Measurements from ENCODE around the gene IFNB1.

- TF ChIP-seq REST (IDR thresholded peaks at IDR 0.05): no peak
- TF ChIP-seq RXRA (IDR thresholded peaks at IDR 0.05): no peak
- no peak for TF ChIP-seq CTCF (IDR thresholded peaks at IDR 0.05; ENCODE audit: low read depth, low read length, missing input control)
- TF ChIP-seq JUND (IDR thresholded peaks at IDR 0.05): no peak
- no peak for TF ChIP-seq TAF1 (conservative IDR thresholded peaks at IDR 0.05)
- no peak for TF ChIP-seq SP1 (IDR thresholded peaks at IDR 0.05)
Observed at GRCh38 chr9:21080793-21081192, 3.1 kb upstream of the IFNB1 start.

Data from liver (tissue), 3 donors.